Trophoblast cell (in vitro differentiated cells and primary cell): Measurements from ENCODE around the gene HNRNPR.

Experiments used
- DNase-seq, 2 donors: peaks; one replicate each; pipeline ENCODE4 v3.0.0-alpha.2; 2016
- H2AFZ ChIP-seq: 2 replicates; pipeline ENCODE4 v1.6.1; 2013; ENCODE audit warnings: low read length, moderate library complexity, mild to moderate bottlenecking; ENCODE audit not compliant: insufficient read depth, poor library complexity
- H2AK5ac ChIP-seq: 2 replicates; pipeline ENCODE4 v1.6.1; 2013; ENCODE audit warnings: mild to moderate bottlenecking, low read length
- H2BK120ac ChIP-seq: 2 replicates; pipeline ENCODE4 v1.6.1; 2013; ENCODE audit warnings: low read length, mild to moderate bottlenecking, moderate library complexity; ENCODE audit not compliant: insufficient read depth, poor library complexity
- H2BK12ac ChIP-seq: 2 replicates; pipeline ENCODE4 v1.6.1; 2013; ENCODE audit warnings: mild to moderate bottlenecking, low read length, moderate library complexity
- H2BK5ac ChIP-seq: 2 replicates; pipeline ENCODE4 v1.6.1; 2013; ENCODE audit warnings: low read length, low read depth, moderate library complexity, mild to moderate bottlenecking; ENCODE audit not compliant: poor library complexity
- H3K14ac ChIP-seq: 2 replicates; pipeline ENCODE4 v1.6.1; 2013; ENCODE audit warnings: mild to moderate bottlenecking, low read length
- H3K18ac ChIP-seq: 2 replicates; pipeline ENCODE4 v1.6.1; 2013; ENCODE audit warnings: mild to moderate bottlenecking, low read length
- H3K23ac ChIP-seq: 2 replicates; pipeline ENCODE4 v1.6.1; 2013; ENCODE audit warnings: low read length
- H3K27ac ChIP-seq: 2 replicates; pipeline ENCODE4 v1.5.1; 2013; ENCODE audit warnings: low read depth, mild to moderate bottlenecking, inconsistent platforms, low read length, moderate library complexity
- H3K27me3 ChIP-seq: 2 replicates; pipeline ENCODE4 v1.6.1; 2013; ENCODE audit warnings: inconsistent platforms, mild to moderate bottlenecking, low read length, moderate library complexity; ENCODE audit not compliant: insufficient read depth
- H3K36me3 ChIP-seq, 2 experiments: 1 replicate in 1 of 2; 2 replicates in 1 of 2; pipeline ENCODE4 v1.6.1; 2013; ENCODE audit warnings: low read length in 2 of 2, mild to moderate bottlenecking in 2 of 2, moderate library complexity in 1 of 2; ENCODE audit not compliant: insufficient read depth in 2 of 2, control insufficient read depth in 1 of 2
- H3K4ac ChIP-seq: 2 replicates; pipeline ENCODE4 v1.6.1; 2013; ENCODE audit warnings: low read depth, mild to moderate bottlenecking, low read length, moderate library complexity
- H3K4me1 ChIP-seq, 2 experiments: 1 replicate in 1 of 2; 2 replicates in 1 of 2; pipeline ENCODE4 v1.6.1; 2013; ENCODE audit warnings: low read length in 2 of 2, mild to moderate bottlenecking in 2 of 2, moderate library complexity in 1 of 2; ENCODE audit not compliant: insufficient read depth in 2 of 2, control insufficient read depth in 1 of 2
- H3K4me2 ChIP-seq: 2 replicates; pipeline ENCODE4 v1.6.1; 2013; ENCODE audit warnings: inconsistent platforms, mild to moderate bottlenecking, low read length, moderate library complexity
- H3K4me3 ChIP-seq: 2 replicates; pipeline ENCODE4 v1.5.1; 2013; ENCODE audit warnings: mild to moderate bottlenecking, low read depth, low read length, inconsistent platforms
- H3K79me1 ChIP-seq: one replicate; pipeline ENCODE4 v1.6.1; 2013; ENCODE audit warnings: low read length
- H3K79me2 ChIP-seq: 2 replicates; pipeline ENCODE4 v1.6.1; 2013; ENCODE audit warnings: low read length, mild to moderate bottlenecking; ENCODE audit not compliant: control insufficient read depth, insufficient read depth, poor library complexity
- H3K9ac ChIP-seq: 2 replicates; pipeline ENCODE4 v1.6.1; 2013; ENCODE audit warnings: mild to moderate bottlenecking, low read length
- H3K9me3 ChIP-seq: 2 replicates; pipeline ENCODE4 v1.6.1; 2013; ENCODE audit warnings: low read depth, mild to moderate bottlenecking, control low read depth, inconsistent platforms, low read length; ENCODE audit not compliant: insufficient read depth
- H4K12ac ChIP-seq: 2 replicates; pipeline ENCODE4 v1.6.1; 2013; ENCODE audit warnings: low read depth, mild to moderate bottlenecking, low read length, moderate library complexity
- H4K8ac ChIP-seq: 2 replicates; pipeline ENCODE4 v1.6.1; 2013; ENCODE audit warnings: low read depth, mild to moderate bottlenecking, low read length, moderate library complexity
- H4K91ac ChIP-seq: one replicate; pipeline ENCODE4 v1.6.1; 2013; ENCODE audit warnings: low read depth, mild to moderate bottlenecking, low read length, moderate library complexity
- WGBS: extraction: QIAGEN DNeasy Blood & Tissue Kit; methylation state at CpG from one replicate; pipeline ENCODE4 v1.1.7; 2013; ENCODE audit warnings: missing lambda C conversion rate; ENCODE audit not compliant: insufficient read length, insufficient coverage; ENCODE audit errors: extremely low coverage; 5-methylcytosine and 5-hydroxymethylcytosine counted together

HNRNPR gene

DNA sequence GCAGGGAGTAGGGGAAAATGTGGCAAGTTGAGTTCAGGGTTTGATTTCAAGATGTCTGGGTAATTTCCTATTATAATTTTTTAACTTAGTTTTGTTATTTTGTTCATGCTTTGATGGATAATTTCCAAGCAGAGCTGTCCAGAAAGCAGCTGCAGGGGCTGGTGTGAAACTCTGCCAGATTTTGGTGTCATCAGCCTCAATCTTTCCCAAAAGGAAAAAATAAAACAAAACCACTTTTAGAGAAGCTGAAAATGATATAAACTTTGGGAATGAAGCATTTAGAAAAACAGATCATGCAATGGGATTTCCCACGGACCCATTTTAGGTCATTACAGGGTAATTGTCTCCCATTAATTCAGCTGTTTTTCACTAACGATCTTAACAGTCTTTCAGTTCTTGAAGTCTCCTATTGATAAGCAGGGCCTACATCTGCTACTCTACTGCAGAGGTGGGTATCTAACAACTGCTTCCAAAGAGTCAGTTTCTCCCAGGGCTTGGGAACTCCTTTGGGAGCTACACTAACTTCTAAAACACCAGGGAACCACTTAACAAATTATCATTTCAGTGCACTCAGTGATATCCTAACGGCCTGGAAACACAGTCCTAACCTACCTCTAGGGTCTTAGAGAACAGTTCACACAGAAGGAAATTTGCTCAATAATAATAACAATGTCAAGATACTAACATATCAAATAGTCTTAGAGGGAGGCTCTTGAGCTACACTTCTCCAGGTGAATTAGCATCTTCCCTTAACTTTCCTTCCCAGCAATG is 13.2 kb upstream of the HNRNPR start:
- no peak overlapping the region for H3K18ac ChIP-seq
- no peak overlapping the region for H3K9ac ChIP-seq
- no peak overlapping the region for H2BK120ac ChIP-seq
- no peak overlapping the region for H3K4ac ChIP-seq
- no peak overlapping the region for H4K91ac ChIP-seq
- H3K27ac ChIP-seq: no peak overlapping the region
- H3K79me1 ChIP-seq: no peaks in the 10 kb centered on the region
- no peak overlapping the region for H3K14ac ChIP-seq
- H3K4me3 ChIP-seq: no peak overlapping the region
- H2BK12ac ChIP-seq: no peak overlapping the region
- H3K36me3 ChIP-seq: peaks cover 5 to 17% of the 10 kb centered on the region in 2 experiments
- H3K9me3 ChIP-seq: peaks cover 10% of the 10 kb centered on the region
- WGBS: no CpG with 5 or more reads among the region's 3 CpGs
- H3K27me3 ChIP-seq: peaks cover 6% of the 10 kb centered on the region
- no peak overlapping the region for H2BK5ac ChIP-seq
- H4K8ac ChIP-seq: no peak overlapping the region
- no peak overlapping the region for H2AFZ ChIP-seq
- no peaks in the 10 kb centered on the region for H3K79me2 ChIP-seq
- no peak overlapping the region for H3K23ac ChIP-seq
- no peak overlapping the region for H4K12ac ChIP-seq
- H3K4me1 ChIP-seq: no peaks in the 10 kb centered on the region
- H2AK5ac ChIP-seq: no peak overlapping the region
- H3K4me2 ChIP-seq: no peak overlapping the region
- no peak for DNase-seq

GRCh38 chr1:23356471-23357137 is 12.5 kb upstream of the HNRNPR start:
- Histone ChIP-seq H2BK5ac (no peak overlapping the region), H4K12ac (no peak overlapping the region)
- no CpG with 5 or more reads among the region's 8 CpGs for WGBS

DNA sequence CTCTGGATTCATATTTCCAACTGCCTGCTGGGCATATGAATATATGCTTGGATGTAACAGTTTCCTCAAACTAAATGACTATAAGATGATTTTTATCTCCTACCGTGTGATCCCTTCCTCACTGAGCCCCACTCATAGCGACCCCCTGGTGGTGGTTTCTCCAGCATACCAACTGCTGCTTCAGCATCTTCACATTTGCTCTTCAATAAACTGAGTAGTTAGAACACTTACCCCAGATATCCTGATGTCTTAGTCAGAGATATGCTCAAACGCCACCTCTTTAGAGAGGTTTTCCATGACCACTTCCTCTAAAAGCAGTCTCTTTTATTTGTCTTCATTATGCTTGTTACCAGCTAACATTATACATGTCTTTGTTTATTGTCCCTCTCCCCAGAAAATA is 10.2 kb upstream of the HNRNPR start:
- H2BK5ac ChIP-seq: no peak overlapping the region
- no peak overlapping the region for H3K9ac ChIP-seq
- no peak overlapping the region for H2AFZ ChIP-seq
- H3K4ac ChIP-seq: no peak overlapping the region
- H4K8ac ChIP-seq: no peak overlapping the region
- no peaks in the 10 kb centered on the region for H3K79me1 ChIP-seq
- H3K36me3 ChIP-seq: no peaks in the 10 kb centered on the region
- H2AK5ac ChIP-seq: no peak overlapping the region
- WGBS: no CpG with 5 or more reads among the region's 3 CpGs
- H3K27ac ChIP-seq: no peak overlapping the region
- H3K27me3 ChIP-seq: peaks cover 6% of the 10 kb centered on the region
- no peak overlapping the region for H2BK120ac ChIP-seq
- H3K4me3 ChIP-seq: no peak overlapping the region
- H3K4me2 ChIP-seq: no peak overlapping the region
- H4K12ac ChIP-seq: no peak overlapping the region
- no peaks in the 10 kb centered on the region for H3K79me2 ChIP-seq
- H3K4me1 ChIP-seq: no peaks in the 10 kb centered on the region
- H3K14ac ChIP-seq: no peak overlapping the region
- no peak overlapping the region for H3K18ac ChIP-seq
- H2BK12ac ChIP-seq: no peak overlapping the region
- H3K9me3 ChIP-seq: no peaks in the 10 kb centered on the region
- no peak overlapping the region for H4K91ac ChIP-seq
- no peak for DNase-seq
- H3K23ac ChIP-seq: no peak overlapping the region

More at GRCh38 chr1:23356471-23357137, 12.5 kb upstream of the HNRNPR start:
- H3K27me3 ChIP-seq: peaks cover 6% of the 10 kb centered on the region
- no peak overlapping the region for H3K18ac ChIP-seq
- H3K9ac ChIP-seq: no peak overlapping the region
- H3K36me3 ChIP-seq: peaks cover 0 to 10% of the 10 kb centered on the region in 2 experiments
- no peak overlapping the region for H4K91ac ChIP-seq
- no peaks in the 10 kb centered on the region for H3K4me1 ChIP-seq
- H3K14ac ChIP-seq: no peak overlapping the region
- no peak overlapping the region for H3K4ac ChIP-seq
- H2BK12ac ChIP-seq: no peak overlapping the region
- H2AFZ ChIP-seq: no peak overlapping the region
- no peak overlapping the region for H3K4me3 ChIP-seq
- H3K23ac ChIP-seq: no peak overlapping the region
- H3K79me2 ChIP-seq: no peaks in the 10 kb centered on the region
- H4K8ac ChIP-seq: no peak overlapping the region
- H2BK120ac ChIP-seq: no peak overlapping the region
- no peak for DNase-seq
- H3K79me1 ChIP-seq: no peaks in the 10 kb centered on the region
- no peak overlapping the region for H3K4me2 ChIP-seq
- H3K9me3 ChIP-seq: peaks cover 5% of the 10 kb centered on the region
- no peak overlapping the region for H3K27ac ChIP-seq
- no peak overlapping the region for H2AK5ac ChIP-seq

DNA sequence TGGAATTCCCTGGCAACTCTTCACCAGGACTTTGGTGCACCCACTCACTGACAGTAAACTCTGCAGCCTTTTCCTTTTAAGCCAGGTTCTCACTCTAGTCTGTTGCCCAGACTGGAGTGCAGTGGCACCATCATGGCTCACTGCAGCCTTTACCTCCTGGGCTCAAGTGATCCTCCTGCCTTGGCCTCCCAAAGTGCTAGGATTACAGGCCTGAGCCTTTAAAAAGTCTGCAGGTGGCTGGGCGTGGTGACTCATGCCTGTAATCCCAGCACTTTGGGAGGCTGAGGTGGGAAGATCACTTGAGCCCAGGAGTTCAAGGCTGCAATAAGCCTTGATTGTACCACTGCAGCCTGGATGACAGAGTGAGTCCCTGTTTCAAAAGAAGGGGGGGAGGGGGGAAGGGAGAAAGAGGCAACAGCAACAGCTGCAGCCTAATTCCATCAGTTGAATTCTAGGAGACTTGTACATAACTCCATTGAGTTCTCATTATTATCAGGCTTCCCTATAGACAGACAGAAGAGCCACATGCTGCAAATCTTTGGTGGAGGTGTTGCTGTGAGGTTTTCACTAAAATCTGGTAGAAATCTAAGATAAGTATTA is 8.1 kb upstream of the HNRNPR start:
- Histone ChIP-seq H2BK5ac (no peak overlapping the region), H3K4me1 (no peaks in the 10 kb centered on the region), H3K79me2 (no peaks in the 10 kb centered on the region), H3K23ac (no peak overlapping the region), H3K9me3 (no peaks in the 10 kb centered on the region), H3K4ac (no peak overlapping the region), H2AK5ac (no peak overlapping the region), H4K8ac (no peak overlapping the region), H3K9ac (no peak overlapping the region), H3K27ac (no peak overlapping the region), H3K27me3 (peaks cover 6% of the 10 kb centered on the region), H2BK120ac (no peak overlapping the region), H3K4me3 (no peak overlapping the region), H2AFZ (no peak overlapping the region), H2BK12ac (no peak overlapping the region), H3K4me2 (no peak overlapping the region), H3K18ac (no peak overlapping the region), H4K91ac (no peak overlapping the region), H3K14ac (no peak overlapping the region), H4K12ac (no peak overlapping the region), H3K36me3 (no peaks in the 10 kb centered on the region), H3K79me1 (no peaks in the 10 kb centered on the region)
- WGBS: no CpG with 5 or more reads among the region's 1 CpG
- DNase-seq: no peak
